CD4-positive, alpha-beta T cell (primary cell): ENCODE data around the gene ZNF106. TPM values are rescaled to one million over a fixed set of nuclear protein-coding genes. Genes with fewer than 3 reads are reported as not detected.

Experiments used
- ATAC-seq: fragments of 200-7000 bp; cut with Tn5 transposase; one replicate; pipeline ENCODE4 v1.10.0; 2022; ENCODE audit warnings: mild to moderate bottlenecking; ENCODE audit not compliant: poor library complexity
- CTCF ChIA-PET: fragments of 350-600 bp; sonication (Branson Sonifier 250); formaldehyde crosslinking; loops from one replicate; lab custom pipeline; 2021; ENCODE audit warnings: antibody characterized with exemption, inconsistent platforms; lab: Charles Lee
- POLR2A ChIA-PET: fragments of 350-600 bp; sonication (Branson Sonifier 250); formaldehyde crosslinking; loops from one replicate; lab custom pipeline; 2021; ENCODE audit warnings: antibody characterized with exemption, inconsistent platforms; lab: Charles Lee
- DNase-seq, 14 experiments: peaks; one replicate each; pipeline ENCODE4 v3.0.0-alpha.2; 2013 to 2020; ENCODE audit warnings: mixed read lengths in 2 of 14
- H3K27ac ChIP-seq, 2 donors: one replicate each; pipeline versions ENCODE4 v1.5.1 to v1.7.0; 2013; ENCODE audit warnings: low read length in 2 of 2, low read depth in 1 of 2, mild to moderate bottlenecking in 1 of 2
- H3K27me3 ChIP-seq, 2 experiments: 1 replicate in 1 of 2; 2 replicates in 1 of 2; pipeline versions ENCODE4 v1.6.1 to v1.7.0; 2013; ENCODE audit warnings: low read length in 2 of 2, control low read depth in 1 of 2, mild to moderate bottlenecking in 1 of 2, moderate library complexity in 1 of 2; ENCODE audit not compliant: insufficient read depth in 2 of 2, control insufficient read depth in 1 of 2
- H3K36me3 ChIP-seq: one replicate; pipeline ENCODE4 v1.6.1; 2013; ENCODE audit warnings: low read length, control low read depth; ENCODE audit not compliant: insufficient read depth
- H3K4me1 ChIP-seq: one replicate; pipeline ENCODE4 v1.6.1; 2013; ENCODE audit warnings: low read length, control low read depth; ENCODE audit not compliant: insufficient read depth
- H3K4me3 ChIP-seq: one replicate; pipeline ENCODE4 v1.5.1; 2013; ENCODE audit warnings: mild to moderate bottlenecking, low read length, moderate library complexity
- H3K9me3 ChIP-seq, 2 experiments: 1 replicate in 1 of 2; 2 replicates in 1 of 2; pipeline versions ENCODE4 v1.6.1 to v1.7.0; 2013; ENCODE audit warnings: low read length in 2 of 2, mild to moderate bottlenecking in 2 of 2, control low read depth in 1 of 2, moderate library complexity in 1 of 2; ENCODE audit not compliant: control insufficient read depth in 1 of 2, insufficient read depth in 1 of 2
- H3K27ac Mint-ChIP-seq: one replicate; pipeline ENCODE4 v1.8.0; 2020; ENCODE audit warnings: mixed read lengths
- H3K27me3 Mint-ChIP-seq: one replicate; pipeline ENCODE4 v1.8.0; 2021; ENCODE audit warnings: mixed read lengths
- H3K36me3 Mint-ChIP-seq: one replicate; pipeline ENCODE4 v1.8.0; 2021; ENCODE audit warnings: low read depth, mixed read lengths
- H3K4me1 Mint-ChIP-seq: one replicate; pipeline ENCODE4 v1.8.0; 2021; ENCODE audit warnings: low read depth, mixed read lengths
- H3K4me3 Mint-ChIP-seq: one replicate; pipeline ENCODE4 v1.8.0; 2020; ENCODE audit warnings: mild to moderate bottlenecking, mixed read lengths
- H3K9me3 Mint-ChIP-seq: one replicate; pipeline ENCODE4 v1.8.0; 2020; ENCODE audit warnings: mixed read lengths
- CTCF ChIP-seq: fragments of 200-600 bp; IDR thresholded peaks from one replicate; pipeline ENCODE4 v1.8.0; 2022; ENCODE audit warnings: antibody characterized with exemption, mild to moderate bottlenecking
- intact Hi-C, 2 experiments: fragments of 100-400 bp; cut with DNase I in 1 of 2; cut with micrococcal nuclease in 1 of 2; formaldehyde crosslinking; loops; one replicate each; pipeline versions ENCODE4 v1.15.1 to v1.9.0; 2023 to 2025; cut with DNase I, micrococcal nuclease
- total RNA-seq, 174 experiments: library from RNA in 2 of 174; stranded (reverse) in 2 of 174; gene quantifications; one replicate each; pipeline ENCODE4 v1.2.3 and lab custom pipeline; 2021 to 2026

ZNF106 gene
- total RNA-seq, 2 experiments from 2014 or later = 30.9 to 31.4 TPM

- Histone ChIP-seq H3K36me3 (peaks cover 2% of the 10 kb centered on the region), H3K27me3 (no peaks in the 10 kb centered on the region), H3K9me3 (no peaks in the 10 kb centered on the region), H3K27ac (no peak overlapping the region), H3K4me3 (no peak overlapping the region), H3K4me1 (peaks cover 6% of the 10 kb centered on the region)
- H3K4me1 Mint-ChIP-seq = peaks cover 20% of the 10 kb centered on the region
- H3K36me3 Mint-ChIP-seq = peaks cover 7% of the 10 kb centered on the region
- intact Hi-C loops = loop anchor here in 1 of 2 experiments (5.0 kb wide), 1 partner anchor 1087 kb away; the partner anchor contains the start of gene RTF1
- ATAC-seq (no peak), DNase-seq (no peak)
- no peak overlapping the region for H3K4me3 Mint-ChIP-seq
- no peaks in the 10 kb centered on the region for H3K9me3 Mint-ChIP-seq
- H3K27me3 Mint-ChIP-seq = no peaks in the 10 kb centered on the region
- CTCF ChIA-PET = interaction anchor here (1.2 kb wide), 1 partner anchor 23 kb away, joined by 3 read pairs; no protein-coding TSS in a partner anchor
- POLR2A ChIA-PET = interaction anchor here (0.8 to 1.6 kb wide), 2 partner anchors 10 to 13 kb away, joined by 4 read pairs; partner anchors contain the start of gene ZNF106
- no peak overlapping the region for H3K27ac Mint-ChIP-seq
- TF ChIP-seq CTCF = no peak
Observed at GRCh38 chr15:42503825-42504224, 12.9 kb upstream of the ZNF106 start.

- POLR2A ChIA-PET = no interaction called here
- Histone ChIP-seq H3K4me3 (no peak overlapping the region), H3K4me1 (peaks cover 12% of the 10 kb centered on the region), H3K27me3 (no peaks in the 10 kb centered on the region), H3K9me3 (no peaks in the 10 kb centered on the region), H3K36me3 (peaks cover 2% of the 10 kb centered on the region), H3K27ac (no peak overlapping the region)
- TF ChIP-seq CTCF = no peak
- Mint-ChIP-seq H3K4me3 (no peak overlapping the region), H3K27me3 (no peaks in the 10 kb centered on the region), H3K4me1 (peaks cover 33% of the 10 kb centered on the region), H3K27ac (no peak overlapping the region), H3K36me3 (no peaks in the 10 kb centered on the region), H3K9me3 (no peaks in the 10 kb centered on the region)
- DNase-seq = no peak
- CTCF ChIA-PET = no interaction called here
- intact Hi-C loops = loop anchor here in 1 of 2 experiments (5.0 kb wide), 1 partner anchor 1085 kb away; the partner anchor contains the start of gene RTF1
- ATAC-seq = no peak
Observed at GRCh38 chr15:42502477-42502876, 11.5 kb upstream of the ZNF106 start.

DNA sequence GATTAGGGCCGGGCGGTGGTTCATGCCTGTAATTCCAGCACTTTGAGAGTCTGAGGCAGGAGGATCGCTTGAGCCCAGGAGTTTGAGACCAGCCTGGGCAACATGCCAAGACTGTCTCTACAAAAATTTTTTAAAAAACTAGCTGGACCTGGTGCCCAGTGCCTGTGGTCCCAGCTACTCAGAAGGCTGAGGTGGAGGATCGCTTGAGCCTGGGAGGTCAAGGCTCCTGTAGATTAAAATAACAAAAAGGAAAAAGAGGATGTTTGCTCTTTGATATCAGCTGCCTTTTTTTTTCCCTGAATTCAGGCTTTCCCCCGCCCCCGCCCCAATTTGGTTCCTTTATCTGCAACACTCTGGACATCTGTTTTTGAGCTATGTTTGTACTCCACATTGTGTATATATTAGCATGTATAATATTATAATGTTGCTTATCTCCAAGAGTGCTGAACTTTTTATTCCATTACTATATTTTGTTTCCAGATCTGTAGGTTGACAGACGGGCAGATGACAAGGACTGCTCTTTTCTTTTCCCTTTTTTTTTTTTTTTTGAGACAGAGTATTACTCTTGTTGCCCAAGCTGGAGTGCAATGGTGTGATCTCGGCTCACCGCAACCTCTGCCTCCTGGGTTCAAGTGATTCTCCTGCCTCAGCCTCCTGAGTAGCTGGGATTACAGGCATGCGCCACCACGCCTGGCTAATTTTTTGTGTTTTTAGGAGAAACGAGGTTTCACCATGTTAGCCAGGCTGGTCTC is 9.1 kb upstream of the ZNF106 start:
- H3K27ac Mint-ChIP-seq = no peak overlapping the region
- TF ChIP-seq CTCF = no peak
- peaks cover 26% of the 10 kb centered on the region for H3K4me1 ChIP-seq
- no peak overlapping the region for H3K4me3 Mint-ChIP-seq
- H3K9me3 Mint-ChIP-seq = no peaks in the 10 kb centered on the region
- H3K36me3 ChIP-seq = peaks cover 2% of the 10 kb centered on the region
- no peak for ATAC-seq
- H3K4me1 Mint-ChIP-seq = peaks cover 53% of the 10 kb centered on the region
- no peak for DNase-seq
- ChIA-PET POLR2A (interaction anchor here (1.4 to 1.7 kb wide), 2 partner anchors 9 to 49 kb away, joined by 4 to 8 read pairs; partner anchors contain the start of genes HAUS2, LRRC57 and ZNF106), CTCF (interaction anchor here (1.0 kb wide), 1 partner anchor 78 kb away, joined by 3 read pairs; no protein-coding TSS in a partner anchor)
- intact Hi-C loops = loop anchor here (2.0 to 10.0 kb wide), 8 partner anchors 43 to 1083 kb away; partner anchors contain the start of genes CDAN1 (in 1 of the 2), RTF1 (in 1 of the 2) and VPS39 (in 1 of the 2)
- H3K9me3 ChIP-seq = no peaks in the 10 kb centered on the region
- H3K27me3 ChIP-seq = no peaks in the 10 kb centered on the region
- H3K36me3 Mint-ChIP-seq = peaks cover 8% of the 10 kb centered on the region
- no peak overlapping the region for H3K27ac ChIP-seq
- no peaks in the 10 kb centered on the region for H3K27me3 Mint-ChIP-seq
- H3K4me3 ChIP-seq = no peak overlapping the region
